Measurements from ENCODE around the gene DCPS.

The DCPS gene

GRCh38 chr11:126328938-126329643 lies 25.2 kb downstream of the DCPS start:
- DNase-seq, result no peak

GRCh38 chr11:126329644-126330211 lies 25.9 kb downstream of the DCPS start:
- DNase-seq, result no peak

GRCh38 chr11:126331286-126331685 lies 27.4 kb downstream of the DCPS start:
- DNase-seq, result no peak

DNA sequence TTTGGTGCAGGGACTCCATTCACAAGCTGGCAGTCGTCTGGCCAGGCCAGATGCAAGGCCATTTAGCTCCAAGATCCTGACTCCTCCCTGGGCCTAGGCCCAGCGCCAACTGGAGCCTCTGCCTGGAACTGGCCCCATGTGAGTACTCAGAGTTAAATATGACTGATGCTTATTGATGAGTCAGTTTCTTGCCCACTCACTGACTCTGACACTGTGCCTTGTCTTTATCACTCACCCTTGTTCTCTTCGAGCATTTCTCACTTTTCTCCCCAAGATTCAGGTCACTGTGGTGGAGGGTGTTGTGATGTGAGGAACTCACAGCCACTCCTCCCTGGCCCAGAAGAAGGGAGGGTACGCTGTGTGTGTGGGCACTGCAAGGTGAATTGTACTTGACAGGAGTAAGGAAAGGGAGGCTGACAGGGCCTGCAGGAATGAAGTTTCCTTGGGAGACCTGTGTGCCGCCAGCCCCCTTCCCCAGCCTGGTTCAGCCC lies 28.4 kb downstream of the DCPS start:
- DNase-seq, result no peak

GRCh38 chr11:126333142-126333541 lies 29.3 kb downstream of the DCPS start:
- DNase-seq, result no peak

DNA sequence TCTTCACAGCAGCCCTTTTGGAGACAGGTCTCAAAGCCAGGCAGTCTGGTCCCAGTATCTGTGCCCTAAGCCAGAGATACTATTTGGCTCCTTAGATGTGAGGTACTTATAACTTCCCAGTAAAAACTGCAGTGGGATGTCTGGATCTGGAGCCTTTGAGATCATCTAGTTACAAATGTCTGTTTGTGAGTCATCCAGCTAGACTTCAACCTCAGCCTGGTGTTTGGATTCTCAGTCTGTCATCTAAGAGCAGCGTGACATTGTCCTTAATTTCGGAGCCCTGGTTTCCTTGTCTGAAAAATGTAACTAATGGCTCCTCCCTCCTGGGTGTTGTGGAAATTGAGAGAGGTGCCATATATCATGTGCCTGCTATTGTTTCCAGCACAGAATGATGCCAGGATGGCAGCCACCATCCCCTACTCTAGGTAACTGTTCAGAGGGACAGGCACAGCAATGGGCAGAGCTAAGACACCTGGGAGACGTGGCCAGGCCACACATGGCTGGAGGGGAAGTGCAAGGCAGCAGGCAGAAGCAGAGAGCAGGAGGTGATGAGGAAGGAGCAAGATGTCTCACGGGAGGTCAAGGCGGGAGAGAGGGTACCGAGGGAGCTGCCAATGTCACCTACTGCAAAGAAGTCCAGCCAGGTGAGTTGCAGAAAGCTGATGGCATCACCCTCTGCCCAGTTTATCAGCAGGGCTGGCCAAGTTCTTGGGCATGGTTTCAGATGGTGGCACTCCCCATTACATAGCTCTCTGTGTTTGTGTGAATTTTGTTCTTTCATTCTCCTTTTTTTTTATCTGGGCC lies 31.0 kb downstream of the DCPS start:
- no peak for DNase-seq

- DNase-seq, result no peak
Measured at GRCh38 chr11:126335463-126335760, 31.6 kb downstream of the DCPS start.

DNA sequence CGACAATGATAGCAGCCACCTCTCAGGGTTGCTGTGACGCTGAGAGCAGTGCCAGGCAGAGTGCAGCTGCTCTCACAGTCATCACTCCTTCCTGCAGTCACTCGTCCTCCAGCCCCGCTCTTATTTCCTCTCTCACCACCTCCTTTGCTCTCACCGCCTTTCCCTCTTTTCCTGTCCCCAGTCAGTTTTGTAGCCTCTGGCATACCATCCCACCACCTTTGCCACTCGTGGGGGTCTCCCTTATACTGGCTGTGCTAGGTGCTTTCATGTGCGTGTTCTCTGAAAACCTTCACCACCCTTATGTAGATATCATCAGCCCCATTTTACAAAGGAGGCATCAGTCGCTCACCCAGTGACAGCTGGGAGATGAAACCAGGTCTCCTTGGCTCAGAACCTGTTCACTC lies 32.3 kb downstream of the DCPS start:
- DNase-seq, result no peak

GRCh38 chr11:126336671-126337101 lies 32.8 kb downstream of the DCPS start:
- no peak for DNase-seq

- no peak for DNase-seq
Measured at GRCh38 chr11:126337126-126337473, 33.2 kb downstream of the DCPS start.

DNA sequence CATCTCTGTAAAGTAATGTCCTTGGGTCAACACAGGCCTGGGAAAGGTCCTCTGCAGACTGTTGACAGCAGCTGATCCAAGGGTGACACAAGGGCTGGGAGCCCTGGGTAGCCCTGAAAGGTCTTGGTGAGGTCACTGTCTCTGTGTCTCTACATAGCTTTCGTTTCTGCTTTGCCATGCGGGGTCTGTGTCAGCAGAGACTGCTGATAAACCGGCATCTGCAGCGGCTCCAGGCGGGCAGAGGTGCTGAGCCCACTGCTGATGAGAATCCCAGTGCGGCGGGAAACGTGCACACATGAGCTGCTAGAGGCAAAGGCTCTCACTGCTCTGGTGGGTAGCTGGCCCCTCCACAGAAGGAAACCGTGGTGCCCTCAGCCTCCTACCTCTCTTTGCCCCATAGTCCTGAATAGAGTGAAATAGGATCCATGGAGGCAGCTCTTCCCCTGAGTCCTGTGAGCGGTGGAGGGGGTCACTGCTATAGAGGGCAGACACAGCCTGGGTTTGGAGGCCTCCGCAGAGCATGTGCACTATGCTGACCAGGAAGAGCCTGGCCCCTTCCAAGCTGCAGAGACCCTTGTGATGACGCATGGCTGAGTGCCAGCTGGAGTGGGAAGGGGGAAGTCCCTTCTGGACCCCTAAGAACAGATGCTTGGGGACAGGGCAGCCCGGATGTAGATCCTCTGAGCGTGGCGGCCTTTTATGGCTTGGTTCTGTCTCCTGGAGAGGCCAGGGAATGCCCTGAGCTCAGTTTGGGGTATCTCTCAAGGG lies 33.8 kb downstream of the DCPS start:
- no peak for DNase-seq

DNA sequence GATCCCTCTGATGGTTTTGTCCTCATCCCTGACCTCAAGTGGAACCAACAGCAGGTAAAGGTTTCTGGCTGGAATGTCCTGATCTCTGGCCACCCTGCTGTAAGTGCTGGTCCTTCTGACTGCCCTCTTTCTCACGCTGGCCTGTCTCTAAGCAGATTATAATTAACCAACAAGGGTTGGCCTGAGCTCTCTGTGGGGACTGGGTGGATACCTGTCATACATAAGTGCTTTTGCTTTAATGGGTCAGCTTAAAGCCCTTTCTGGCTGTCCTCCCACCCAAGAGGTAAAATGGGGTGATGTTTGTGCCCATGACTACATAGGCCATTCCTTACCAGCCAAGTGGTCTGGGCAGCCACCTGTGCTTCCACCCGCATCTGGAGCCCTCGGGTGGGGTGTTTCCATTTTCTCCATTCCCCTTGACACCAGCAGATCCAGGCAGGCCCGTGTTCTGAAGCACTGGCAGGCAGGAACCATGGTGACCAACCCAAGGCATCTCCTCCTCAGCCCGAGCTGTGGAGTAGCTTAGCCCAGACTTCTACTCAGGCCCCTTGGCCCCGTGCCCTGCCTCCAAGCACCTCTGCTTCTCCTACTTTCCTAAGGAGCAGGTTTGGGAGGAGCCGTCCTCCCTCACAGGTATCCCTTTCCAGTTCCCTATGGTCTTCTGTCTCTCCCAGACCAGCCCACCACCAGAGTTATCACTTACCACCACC lies 34.6 kb downstream of the DCPS start:
- DNase-seq, result no peak

- DNase-seq, result no peak
Measured at GRCh38 chr11:126339073-126339862, 35.4 kb downstream of the DCPS start.

DNA sequence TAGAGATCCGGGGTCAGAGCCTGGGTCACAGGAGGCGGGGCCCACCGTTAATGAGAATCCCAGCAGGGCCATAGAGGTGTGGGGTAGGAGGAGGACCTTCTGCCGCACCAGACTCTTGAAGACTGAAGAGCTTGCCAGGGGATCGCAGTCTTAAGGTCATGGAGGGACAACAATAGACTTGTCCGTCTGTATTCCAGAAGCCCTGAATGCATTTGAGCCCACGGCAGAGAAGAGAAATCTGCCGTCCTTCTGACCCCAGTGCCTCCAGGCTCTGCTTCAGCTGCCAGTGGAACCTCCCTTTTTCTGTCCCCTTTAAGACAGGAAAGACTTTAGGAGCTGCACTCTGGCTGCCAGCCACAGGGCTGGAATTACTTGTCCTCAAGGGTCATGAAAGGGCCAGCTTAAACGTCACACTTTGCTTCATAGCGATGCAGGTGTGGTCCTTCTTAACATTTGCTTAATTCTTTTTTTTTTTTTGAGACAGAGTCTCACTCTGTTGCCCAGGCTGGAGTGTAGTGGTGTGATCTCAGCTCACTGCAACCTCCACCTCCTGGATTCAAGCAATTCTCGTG lies 36.1 kb downstream of the DCPS start:
- DNase-seq, result no peak

DNA sequence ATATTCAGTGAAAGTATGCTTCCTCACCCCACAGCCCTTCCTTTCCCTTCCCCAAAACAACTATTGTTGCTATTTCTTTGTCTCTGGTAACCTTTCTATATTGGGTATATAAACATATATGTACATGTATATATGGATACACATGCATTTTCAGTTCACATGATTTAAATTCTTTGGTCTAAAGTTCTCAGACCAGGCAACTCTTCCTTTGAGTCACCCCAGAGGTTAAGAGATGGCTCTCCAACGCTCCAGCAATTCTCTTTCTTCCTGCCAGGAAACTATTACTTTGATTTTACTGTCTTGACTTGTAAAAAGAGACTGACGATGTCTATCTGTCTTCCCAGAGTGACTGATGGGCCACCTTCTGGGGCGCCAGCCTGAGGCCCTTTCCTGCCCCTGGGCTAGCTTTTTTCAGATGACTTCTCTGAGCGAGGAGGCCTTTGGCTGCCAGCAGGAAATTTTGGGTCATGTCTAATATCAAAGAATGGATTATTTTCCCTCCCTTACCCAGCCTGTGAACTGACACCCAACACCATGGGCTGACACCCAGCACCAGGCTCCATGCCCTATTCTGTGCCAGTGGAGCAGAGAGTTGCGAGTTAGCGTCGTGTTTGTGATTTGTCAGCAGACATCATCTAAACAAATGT lies 37.2 kb downstream of the DCPS start:
- no peak for DNase-seq

DNA sequence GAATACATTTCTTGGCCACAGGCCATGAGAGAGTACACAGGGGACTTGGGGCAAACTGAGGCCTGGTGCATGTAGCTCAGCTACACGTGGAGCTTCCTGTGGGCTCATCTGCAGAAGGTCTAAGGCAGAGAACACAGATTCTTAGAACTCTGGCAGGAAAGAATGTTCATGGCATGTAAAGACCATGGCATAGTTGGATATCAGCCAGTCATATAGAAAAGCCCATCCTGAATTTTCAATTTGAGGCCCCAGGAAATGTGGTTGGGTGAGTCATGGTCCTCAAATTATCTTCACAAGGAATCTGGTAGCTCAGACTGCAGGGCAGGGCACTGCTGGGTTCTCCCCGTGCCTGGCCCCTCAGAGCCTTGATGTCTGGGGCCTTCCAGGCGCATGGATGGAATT lies 37.9 kb downstream of the DCPS start:
- DNase-seq, result no peak

DNA sequence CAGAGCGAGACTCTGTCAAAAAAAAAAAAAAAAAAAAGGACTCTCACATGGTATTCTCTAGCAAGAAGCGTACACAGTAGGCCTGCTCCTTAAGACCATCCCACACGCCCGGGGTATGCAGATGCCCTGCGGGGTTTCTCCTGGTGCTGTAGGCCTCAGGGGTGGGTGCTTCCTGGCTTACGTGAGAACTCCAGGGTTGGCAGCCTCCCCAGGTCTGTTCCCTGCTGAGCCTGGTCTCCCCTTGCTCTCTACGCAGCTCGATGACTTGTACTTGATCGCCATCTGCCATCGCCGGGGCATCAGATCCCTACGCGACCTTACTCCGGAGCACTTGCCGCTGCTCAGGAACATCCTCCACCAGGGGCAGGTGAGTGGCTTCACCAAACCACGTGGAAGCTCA lies 39.2 kb downstream of the DCPS start:
- no peak for DNase-seq

- DNase-seq, result no peak
Measured at GRCh38 chr11:126344141-126345080, 40.6 kb downstream of the DCPS start.

- no peak for DNase-seq
Measured at GRCh38 chr11:126345283-126345682, 41.4 kb downstream of the DCPS start.

Measured in stimulated activated CD4-positive, alpha-beta T cell treated with anti-CD3 and anti-CD28 coated beads, Interleukin-4, amount 100 ng/mL, for 1 hour (primary cell).